ENCODE data around the gene LYL1. TPM values are rescaled to one million over a fixed set of nuclear protein-coding genes. Genes with fewer than 3 reads are reported as not detected.

The LYL1 gene
- total RNA-seq, 2 experiments from 2014 or later: 3.3 to 3.8 TPM

DNA sequence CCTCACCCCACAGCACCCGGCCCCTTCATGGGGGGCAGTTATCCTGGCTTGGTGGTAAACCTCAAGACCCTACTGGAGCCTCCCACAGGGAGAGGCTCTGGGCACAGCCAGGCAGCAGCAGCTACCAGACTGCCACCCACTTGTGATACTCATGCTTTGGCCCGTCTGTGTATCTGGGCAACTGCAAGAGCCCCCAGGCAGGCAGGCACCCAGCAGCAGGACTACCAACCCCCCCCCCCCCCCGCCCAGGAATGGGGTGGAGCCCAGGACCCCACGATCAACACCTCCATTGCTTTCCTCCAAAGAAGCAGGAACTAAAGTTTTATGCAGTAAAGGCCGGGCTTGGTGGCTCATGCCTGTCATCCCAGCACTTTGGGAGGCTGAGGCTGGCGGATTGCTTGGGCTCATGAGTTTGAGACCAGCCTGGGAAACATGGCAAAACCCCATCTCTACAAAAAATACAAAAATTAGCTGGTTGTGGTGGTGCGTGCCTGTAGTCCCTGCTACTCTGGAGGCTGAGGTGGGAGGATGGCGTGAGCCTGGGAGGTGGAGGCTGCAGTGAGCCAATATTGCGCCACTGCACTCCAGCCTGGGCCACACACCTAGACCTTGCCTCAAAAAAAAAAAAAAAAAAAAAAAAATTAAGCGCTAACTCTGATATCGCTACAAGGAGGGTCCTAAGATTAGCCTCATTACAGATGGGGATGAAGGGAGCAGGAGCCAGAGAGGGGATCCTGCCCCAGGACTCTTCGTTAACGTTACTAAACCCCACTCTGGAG, 1.1 kb upstream of the LYL1 start:
- Mint-ChIP-seq H3K27ac (peak overlapping the region; percentile 86), H3K9me3 (ENCODE audit: insufficient read depth) (no peaks in the 10 kb centered on the region), H3K36me3 (ENCODE audit: low read depth) (peaks cover 13% of the 10 kb centered on the region), H3K27me3 (ENCODE audit: low read depth) (peaks cover 3% of the 10 kb centered on the region), H3K4me3 (peak overlapping the region; percentile 80), H3K4me1 (ENCODE audit: low read depth) (peaks cover 40% of the 10 kb centered on the region)
- no peak for DNase-seq
- no peak for ATAC-seq
- CTCF ChIA-PET: interaction anchor here (0.7 to 3.1 kb wide), 18 partner anchors 10 to 219 kb away, joined by 3 to 28 read pairs (median 5); partner anchors contain the start of genes IER2, NACC1, STX10 and TRMT1
- POLR2A ChIA-PET: interaction anchor here (0.7 to 2.0 kb wide), 5 partner anchors 8 to 51 kb away, joined by 3 to 13 read pairs (median 4); partner anchors contain the start of gene TRMT1

DNA sequence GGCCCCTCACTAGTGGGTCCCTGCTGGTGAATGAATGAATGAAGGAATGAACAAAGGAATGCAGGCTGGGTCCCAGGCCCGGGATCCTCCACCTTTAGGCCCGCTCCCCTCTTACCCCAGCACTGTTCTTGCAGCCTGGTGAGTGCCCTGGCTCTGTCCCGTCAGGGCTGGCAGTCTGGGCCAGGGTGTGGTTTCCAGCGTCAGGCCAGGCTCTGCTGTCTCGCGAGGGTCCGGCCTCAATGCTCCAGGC, 317 bp downstream of the LYL1 start:
- H3K36me3 Mint-ChIP-seq (ENCODE audit: low read depth): peaks cover 9% of the 10 kb centered on the region
- ATAC-seq (no peak), DNase-seq (no peak)
- no peak overlapping the region for H3K27ac Mint-ChIP-seq
- ChIA-PET CTCF (no interaction called here), POLR2A (interaction anchor here (2.0 kb wide), 1 partner anchor 50 kb away, joined by 4 read pairs; no protein-coding TSS in a partner anchor)
- H3K9me3 Mint-ChIP-seq (ENCODE audit: insufficient read depth): no peaks in the 10 kb centered on the region
- H3K4me3 Mint-ChIP-seq: peak overlapping the region; percentile 45
- H3K4me1 Mint-ChIP-seq (ENCODE audit: low read depth): peaks cover 51% of the 10 kb centered on the region
- H3K27me3 Mint-ChIP-seq (ENCODE audit: low read depth): peaks cover 13% of the 10 kb centered on the region

DNA sequence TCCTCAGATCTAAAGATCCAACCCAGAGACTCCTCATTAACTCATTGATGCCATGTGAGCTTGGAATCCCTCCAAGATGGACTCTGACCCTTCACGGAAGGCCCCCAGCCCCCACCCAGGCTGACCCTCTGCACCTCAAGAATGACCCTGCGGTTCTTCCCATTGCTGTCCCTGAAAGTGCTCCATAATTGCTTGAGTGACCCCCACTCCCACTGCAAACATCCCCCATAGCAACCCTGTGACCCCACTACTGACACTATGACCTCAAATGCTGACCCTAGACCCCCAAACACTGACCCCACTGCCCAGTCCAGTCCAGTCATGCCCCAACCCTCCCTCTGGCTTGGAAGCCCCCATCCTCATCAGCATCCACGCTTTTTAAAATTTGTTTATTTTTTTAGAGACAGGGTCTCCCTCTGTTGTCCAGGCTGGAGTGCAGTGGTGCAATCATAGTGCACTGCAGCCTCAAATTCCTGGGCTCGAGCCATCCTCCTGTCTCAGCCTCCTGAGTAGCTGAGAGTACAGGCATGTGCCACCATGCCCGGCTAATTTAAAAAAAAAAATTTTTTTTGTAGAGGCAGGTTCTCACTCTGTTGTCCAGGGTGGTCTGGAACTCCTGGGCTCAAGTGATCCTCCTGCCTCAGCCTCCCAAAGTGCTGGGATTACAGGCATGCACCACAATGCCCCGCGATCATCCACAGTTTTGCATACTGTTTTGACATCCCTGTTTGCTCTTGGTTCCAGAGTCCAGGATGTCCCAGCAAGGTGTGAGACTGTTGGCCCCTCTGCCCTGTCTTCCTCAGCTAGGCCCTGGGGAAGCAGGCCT, 855 bp downstream of the LYL1 start:
- peaks cover 9% of the 10 kb centered on the region for H3K36me3 Mint-ChIP-seq (ENCODE audit: low read depth)
- H3K9me3 Mint-ChIP-seq (ENCODE audit: insufficient read depth): no peaks in the 10 kb centered on the region
- peaks cover 55% of the 10 kb centered on the region for H3K4me1 Mint-ChIP-seq (ENCODE audit: low read depth)
- peaks cover 18% of the 10 kb centered on the region for H3K27me3 Mint-ChIP-seq (ENCODE audit: low read depth)
- CTCF ChIA-PET: interaction anchor here (2.8 kb wide), 1 partner anchor 124 kb away, joined by 7 read pairs; no protein-coding TSS in a partner anchor
- POLR2A ChIA-PET: interaction anchor here (0.8 to 2.0 kb wide), 2 partner anchors 51 to 53 kb away, joined by 4 read pairs; no protein-coding TSS in a partner anchor
- no peak overlapping the region for H3K27ac Mint-ChIP-seq
- peak overlapping the region; percentile 45 for H3K4me3 Mint-ChIP-seq
- ATAC-seq (no peak), DNase-seq (no peak)

DNA sequence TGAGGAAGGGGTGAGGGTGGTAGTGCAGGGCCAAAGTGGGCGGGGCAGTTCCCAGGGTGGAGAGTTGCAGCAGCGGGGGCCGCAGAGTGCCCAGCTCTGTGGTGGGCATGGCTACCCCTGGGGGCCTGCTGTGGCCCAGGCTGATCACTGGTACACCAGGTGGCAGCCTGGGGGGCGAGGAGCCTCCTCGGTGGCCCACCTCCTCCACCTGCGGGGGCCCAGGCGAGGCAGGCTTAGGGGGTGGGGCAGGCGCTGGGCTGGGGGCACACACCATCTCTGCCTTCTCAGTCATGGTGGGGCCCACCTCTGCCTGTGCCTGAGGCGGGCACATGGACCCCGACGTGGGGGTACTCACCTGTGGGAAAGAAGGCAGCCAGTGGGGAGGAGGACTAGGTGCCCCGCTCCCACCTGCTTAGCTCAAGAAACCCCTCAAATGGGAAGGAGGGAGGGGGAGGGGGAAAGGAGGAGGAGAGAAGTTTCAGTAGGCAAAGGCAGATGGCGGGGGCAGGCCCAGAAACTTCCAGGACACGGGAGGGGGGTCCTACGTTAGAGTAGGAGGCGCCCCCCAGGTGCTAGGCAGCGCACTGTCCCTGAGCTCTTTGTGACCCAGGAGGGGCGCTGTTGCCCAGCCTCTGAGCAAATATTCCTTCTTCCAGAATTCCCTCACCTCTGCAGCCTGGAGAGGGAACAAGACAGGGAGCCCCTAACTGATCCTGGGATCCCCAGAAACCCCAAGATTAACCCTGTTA, 1.6 kb downstream of the LYL1 start:
- H3K9me3 Mint-ChIP-seq (ENCODE audit: insufficient read depth): no peaks in the 10 kb centered on the region
- peaks cover 26% of the 10 kb centered on the region for H3K27me3 Mint-ChIP-seq (ENCODE audit: low read depth)
- DNase-seq: no peak
- CTCF ChIA-PET: interaction anchor here (1.8 to 2.8 kb wide), 2 partner anchors 123 to 136 kb away, joined by 7 to 13 read pairs; no protein-coding TSS in a partner anchor
- peaks cover 8% of the 10 kb centered on the region for H3K36me3 Mint-ChIP-seq (ENCODE audit: low read depth)
- peak overlapping the region; percentile 45 for H3K4me3 Mint-ChIP-seq
- H3K27ac Mint-ChIP-seq: no peak overlapping the region
- POLR2A ChIA-PET: interaction anchor here (1.3 to 2.0 kb wide), 3 partner anchors 51 to 57 kb away, joined by 4 to 8 read pairs (median 4); no protein-coding TSS in a partner anchor
- no peak for ATAC-seq
- H3K4me1 Mint-ChIP-seq (ENCODE audit: low read depth): peaks cover 58% of the 10 kb centered on the region

DNA sequence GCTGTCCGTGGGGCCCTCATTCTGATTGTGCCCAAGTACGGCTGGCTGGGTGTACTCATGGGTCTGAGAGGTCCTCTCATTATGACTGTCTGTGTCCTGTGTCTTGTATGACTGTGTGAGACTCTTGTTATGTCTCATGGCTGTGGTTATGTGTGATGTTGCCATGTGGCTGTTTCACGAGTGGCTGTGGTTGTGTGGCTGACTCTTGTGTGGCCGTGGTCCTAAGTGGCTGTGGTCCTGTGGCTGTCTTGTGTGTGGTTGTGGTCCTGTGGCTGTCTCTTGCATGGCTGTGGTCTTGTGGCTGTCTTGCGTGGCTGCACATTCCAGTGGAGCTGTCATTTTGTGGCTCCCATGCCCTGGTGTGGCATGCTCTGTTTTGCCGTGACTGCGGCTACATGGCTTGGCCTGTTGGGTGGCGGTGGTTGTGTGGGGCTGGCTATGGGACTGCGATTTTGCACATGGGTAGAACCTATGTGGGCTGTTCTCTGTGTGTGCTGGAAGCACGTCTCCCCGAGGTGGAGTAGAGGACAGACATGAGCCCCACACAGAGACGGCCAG, 2.5 kb downstream of the LYL1 start:
- H3K9me3 Mint-ChIP-seq (ENCODE audit: insufficient read depth): no peaks in the 10 kb centered on the region
- peak; percentile 79 for DNase-seq
- H3K4me1 Mint-ChIP-seq (ENCODE audit: low read depth): peaks cover 59% of the 10 kb centered on the region
- POLR2A ChIA-PET: interaction anchor here (0.8 to 1.7 kb wide), 6 partner anchors 11 to 309 kb away, joined by 3 to 10 read pairs (median 4); partner anchors contain the start of gene JUNB
- peak overlapping the region; percentile 63 for H3K4me3 Mint-ChIP-seq
- H3K27me3 Mint-ChIP-seq (ENCODE audit: low read depth): peaks cover 31% of the 10 kb centered on the region
- ATAC-seq: peak; percentile 45
- H3K36me3 Mint-ChIP-seq (ENCODE audit: low read depth): peaks cover 7% of the 10 kb centered on the region
- peak overlapping the region; percentile 91 for H3K27ac Mint-ChIP-seq
- CTCF ChIA-PET: interaction anchor here (0.8 to 2.8 kb wide), 5 partner anchors 39 to 135 kb away, joined by 3 to 13 read pairs (median 5); no protein-coding TSS in a partner anchor

DNA sequence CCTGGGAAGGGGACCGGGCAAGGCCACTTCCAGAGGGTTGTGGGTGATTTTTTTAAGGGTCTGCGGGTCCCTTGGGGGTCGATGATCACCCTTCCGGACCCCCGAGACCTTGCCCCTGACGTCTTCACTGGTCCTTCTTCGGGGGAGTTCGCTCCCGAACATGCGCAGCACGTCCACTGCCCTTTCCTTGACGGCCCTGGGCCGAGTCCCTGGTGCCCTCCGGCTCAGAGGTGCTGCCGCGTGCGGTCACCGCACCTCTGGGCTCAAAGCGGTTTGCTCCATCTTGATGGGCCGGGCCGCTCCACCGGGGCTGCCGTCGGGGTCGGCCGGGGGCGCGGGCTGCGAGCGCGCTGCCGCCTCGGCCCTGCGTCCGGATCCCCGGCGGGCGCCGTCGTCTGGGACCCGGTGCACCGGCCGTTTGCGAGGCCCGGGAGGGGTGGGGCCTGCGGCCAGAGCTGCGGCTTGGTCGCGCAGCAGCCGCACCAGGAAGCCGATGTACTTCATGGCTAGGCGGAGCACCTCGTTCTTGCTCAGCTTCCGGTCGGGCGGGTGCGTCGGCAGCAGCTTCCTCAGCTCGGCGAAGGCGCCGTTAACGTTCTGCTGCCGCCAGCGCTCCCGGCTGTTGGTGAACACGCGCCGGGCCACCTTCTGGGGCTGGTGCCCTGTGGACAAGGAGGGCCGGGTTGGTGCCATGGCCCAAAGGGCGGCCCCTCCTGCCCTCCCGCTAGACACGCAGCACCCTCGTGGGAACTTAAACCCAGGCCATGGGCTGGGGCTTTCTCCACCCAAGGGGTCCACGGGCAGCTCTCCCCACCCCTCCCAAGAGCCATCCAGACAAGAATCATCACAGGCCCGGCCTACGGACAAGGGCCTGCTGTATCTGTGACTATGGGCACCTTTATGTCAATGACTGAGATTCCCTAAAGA, 3.3 kb downstream of the LYL1 start:
- DNase-seq (peak; percentile 87), ATAC-seq (peak; percentile 64)
- Mint-ChIP-seq H3K4me3 (peak overlapping the region; percentile 63), H3K9me3 (ENCODE audit: insufficient read depth) (no peaks in the 10 kb centered on the region), H3K27ac (peak overlapping the region; percentile 91), H3K27me3 (ENCODE audit: low read depth) (peaks cover 36% of the 10 kb centered on the region), H3K36me3 (ENCODE audit: low read depth) (peaks cover 7% of the 10 kb centered on the region), H3K4me1 (ENCODE audit: low read depth) (peaks cover 58% of the 10 kb centered on the region)
- ChIA-PET CTCF (interaction anchor here (0.8 to 2.8 kb wide), 5 partner anchors 38 to 134 kb away, joined by 3 to 13 read pairs (median 5); no protein-coding TSS in a partner anchor), POLR2A (interaction anchor here (0.8 to 1.7 kb wide), 5 partner anchors 11 to 308 kb away, joined by 3 to 10 read pairs (median 4); partner anchors contain the start of gene JUNB)

DNA sequence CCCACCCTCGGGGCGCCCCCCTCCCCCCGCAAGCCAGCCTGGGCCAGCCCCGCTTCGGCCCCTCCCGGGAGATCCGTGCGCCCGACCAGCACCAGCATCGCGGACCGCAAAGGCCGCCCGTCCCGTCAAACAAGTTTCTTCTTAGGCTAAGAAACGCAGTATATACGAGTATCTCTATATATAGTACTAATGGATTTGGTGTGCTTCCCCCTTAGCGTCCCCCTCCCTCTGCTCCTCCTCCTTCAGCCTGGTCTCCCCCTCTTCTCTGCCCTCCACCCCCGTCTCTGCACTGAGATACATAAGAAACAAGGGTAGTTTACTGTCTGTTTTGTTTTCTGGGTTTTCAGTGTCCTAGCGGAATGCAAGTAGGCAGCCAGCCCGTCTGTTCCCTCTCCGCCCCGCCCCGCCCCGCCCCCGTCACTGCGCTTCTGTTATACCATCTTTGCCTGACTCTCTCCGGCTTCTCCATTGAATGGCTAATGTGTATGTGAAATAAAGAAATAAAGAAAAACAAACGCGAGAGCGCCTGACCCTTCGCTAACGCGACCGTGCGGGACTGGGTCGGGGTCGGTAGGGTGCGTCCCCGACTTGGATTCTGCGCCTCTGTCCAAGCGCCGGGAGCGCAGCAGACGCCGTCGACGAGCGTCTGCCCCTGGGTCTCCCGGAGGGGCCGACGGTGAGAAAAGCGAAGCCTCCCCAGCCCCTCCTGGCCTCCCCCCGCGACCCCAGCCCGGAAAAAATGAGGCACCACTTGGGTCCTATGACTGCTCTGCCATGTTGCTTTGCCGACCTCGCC, 4.2 kb downstream of the LYL1 start:
- Mint-ChIP-seq H3K27ac (peak overlapping the region; percentile 72), H3K27me3 (ENCODE audit: low read depth) (peaks cover 36% of the 10 kb centered on the region), H3K36me3 (ENCODE audit: low read depth) (peaks cover 7% of the 10 kb centered on the region), H3K9me3 (ENCODE audit: insufficient read depth) (no peaks in the 10 kb centered on the region), H3K4me3 (peak overlapping the region; percentile 61), H3K4me1 (ENCODE audit: low read depth) (peaks cover 58% of the 10 kb centered on the region)
- no peak for ATAC-seq
- ChIA-PET POLR2A (interaction anchor here (1.1 kb wide), 1 partner anchor 19 kb away, joined by 4 read pairs; no protein-coding TSS in a partner anchor), CTCF (interaction anchor here (1.5 to 1.8 kb wide), 2 partner anchors 56 to 133 kb away, joined by 4 to 13 read pairs; no protein-coding TSS in a partner anchor)
- DNase-seq: no peak

DNA sequence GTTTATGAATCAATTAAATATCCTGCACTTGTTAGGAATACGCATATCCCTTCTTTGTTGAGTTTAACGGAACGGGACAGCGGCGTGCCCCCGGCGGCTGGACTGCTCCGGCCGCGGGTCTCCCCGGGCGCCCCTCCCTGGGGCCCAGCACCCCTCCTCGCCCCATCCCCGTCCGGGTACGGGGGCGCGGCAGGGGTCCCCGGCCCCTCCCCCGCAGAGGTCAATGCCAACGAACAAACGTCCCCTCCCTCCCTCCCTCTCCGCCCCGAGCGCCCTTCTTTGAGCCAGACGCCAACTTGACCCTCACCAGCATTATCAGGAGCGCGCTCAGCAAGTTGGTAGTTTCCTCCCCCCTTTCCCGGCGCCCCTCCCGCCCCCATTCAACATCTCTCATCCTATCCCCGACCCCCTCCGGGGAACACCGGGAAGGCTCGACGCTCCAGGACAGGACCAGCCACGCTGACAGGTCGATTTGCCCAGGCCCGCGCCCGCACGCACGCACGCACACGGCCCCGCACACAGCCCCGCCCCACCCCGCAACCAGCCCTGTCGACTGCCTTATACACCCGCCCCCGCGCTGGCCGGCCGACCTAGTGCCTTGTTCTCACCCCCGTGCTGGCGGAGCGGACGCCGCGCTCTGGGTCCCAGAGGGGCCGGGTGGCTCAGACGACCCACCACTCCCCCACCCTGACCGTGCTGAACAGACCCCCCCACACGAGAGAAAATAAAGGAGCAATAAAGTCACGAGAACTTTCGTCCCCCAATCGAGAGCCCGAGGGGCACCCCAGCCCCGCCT, 5.0 kb downstream of the LYL1 start:
- H3K4me1 Mint-ChIP-seq (ENCODE audit: low read depth): peaks cover 52% of the 10 kb centered on the region
- no peak overlapping the region for H3K27ac Mint-ChIP-seq
- CTCF ChIA-PET: interaction anchor here (8.4 kb wide), 1 partner anchor 121 kb away, joined by 131 read pairs; no protein-coding TSS in a partner anchor
- H3K9me3 Mint-ChIP-seq (ENCODE audit: insufficient read depth): no peaks in the 10 kb centered on the region
- H3K36me3 Mint-ChIP-seq (ENCODE audit: low read depth): peaks cover 7% of the 10 kb centered on the region
- POLR2A ChIA-PET: no interaction called here
- no peak overlapping the region for H3K4me3 Mint-ChIP-seq
- ATAC-seq (no peak), DNase-seq (no peak)
- peaks cover 36% of the 10 kb centered on the region for H3K27me3 Mint-ChIP-seq (ENCODE audit: low read depth)

DNA sequence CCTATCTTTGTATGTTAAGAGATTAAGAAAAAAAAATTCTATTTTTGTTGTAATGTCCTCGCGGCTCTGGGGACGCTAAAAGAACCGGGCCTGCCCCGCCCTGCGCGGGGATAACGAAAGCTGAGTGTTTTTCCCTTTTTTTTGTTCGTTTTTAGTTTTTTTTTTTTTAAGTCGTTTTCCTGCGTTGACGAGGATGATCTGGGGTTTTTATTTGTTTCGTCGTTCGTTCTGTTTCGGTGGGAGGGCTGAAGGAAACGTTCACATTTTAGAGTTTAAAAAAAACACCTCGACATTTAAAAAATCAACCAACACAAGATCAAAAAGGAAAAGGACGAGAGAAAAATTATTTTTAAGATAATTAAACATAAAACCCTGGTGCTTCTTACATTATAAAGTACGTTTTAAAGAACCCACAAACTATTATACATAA, 5.6 kb downstream of the LYL1 start:
- POLR2A ChIA-PET: no interaction called here
- Mint-ChIP-seq H3K36me3 (ENCODE audit: low read depth) (peaks cover 7% of the 10 kb centered on the region), H3K27me3 (ENCODE audit: low read depth) (peaks cover 36% of the 10 kb centered on the region), H3K4me3 (peak overlapping the region; percentile 39), H3K27ac (no peak overlapping the region), H3K9me3 (ENCODE audit: insufficient read depth) (no peaks in the 10 kb centered on the region), H3K4me1 (ENCODE audit: low read depth) (peaks cover 51% of the 10 kb centered on the region)
- DNase-seq (no peak), ATAC-seq (no peak)
- CTCF ChIA-PET: interaction anchor here (4.4 to 8.4 kb wide), 2 partner anchors 36 to 120 kb away, joined by 50 to 131 read pairs; no protein-coding TSS in a partner anchor

Data from activated CD8-positive, alpha-beta T cell treated with anti-CD3 and anti-CD28 coated beads, Interleukin-2, amount 10 ng/mL, durations not matched to agents 7 days and 5 days (primary cell).